ENCODE results near the gene FBLL1. TPM values are rescaled to one million over a fixed set of nuclear protein-coding genes. Genes with fewer than 3 reads are reported as not detected.

The FBLL1 gene
- total and polyA plus RNA-seq, 9 of the 15 experiments (the other 6 are each of a cell fraction or from before 2014, with no cell fraction given), result not detected

- Histone ChIP-seq H3K27me3 (ENCODE audit: control insufficient read depth in 2 of 2, insufficient read depth in 2 of 2, low read length in 2 of 2) (no peaks in the 10 kb centered on the region), H3K9ac (ENCODE audit: insufficient read depth in 1 of 2, low read depth in 2 of 2, low read length in 2 of 2) (no peak overlapping the region), H3K9me1 (ENCODE audit: control insufficient read depth, insufficient read depth, low read length) (no peaks in the 10 kb centered on the region), H3K4me2 (ENCODE audit: insufficient read depth, low read length) (no peak overlapping the region), H3K9me3 (replicated peaks; ENCODE audit: control insufficient read depth, insufficient read depth, low read depth, low read length) (peaks cover 5% of the 10 kb centered on the region; the same call in 1 of the 2 replicates), H4K20me1 (replicated peaks; ENCODE audit: control insufficient read depth, insufficient read depth, low read length) (no peaks in the 10 kb centered on the region), H3K79me2 (ENCODE audit: control insufficient read depth, insufficient read depth, low read length) (no peaks in the 10 kb centered on the region), H3K4me1 (replicated peaks in 1 of 2; ENCODE audit: control insufficient read depth in 2 of 2, insufficient read depth in 2 of 2, low read length in 2 of 2) (no peaks in the 10 kb centered on the region), H3K27ac (ENCODE audit: extremely low read depth, low read depth, low read length) (no peak overlapping the region), H3K4me3 (no peak overlapping the region), H2AFZ (ENCODE audit: low read depth, low read length) (no peak overlapping the region), H3K36me3 (ENCODE audit: control insufficient read depth, insufficient read depth, low read length) (peaks cover 98% of the 10 kb centered on the region)
- no TSS peak for BruUV-seq (replicated peaks)
- DNase-seq (ENCODE audit: extremely low read depth in 1 of 4, low spot score in 3 of 4) (no peak), ATAC-seq (no peak), FAIRE-seq (no peak)
- ChIA-PET CTCF (ENCODE audit: low intra/inter-chr PET ratio) (no interaction called here), POLR2A (interaction anchor here (0.8 kb wide), 1 partner anchor 15 kb away, joined by 3 read pairs; no protein-coding TSS in a partner anchor)
- 96% methylated on average over 2 of the region's 2 CpGs for WGBS (ENCODE audit: insufficient coverage, low coverage, missing lambda C conversion rate)
- intact Hi-C loops (cut with micrococcal nuclease) (no loop called here), in situ Hi-C loops (cut with MboI) (no loop called here)
- TF ChIP-seq ZBTB17 (CRISPR knock-in tag; IDR thresholded peaks at IDR 0.05) (no peak), SMARCA5 (IDR thresholded peaks at IDR 0.05) (no peak), HNRNPK (IDR thresholded peaks at IDR 0.05; ENCODE audit: low read depth, low read length, poor library complexity, severe bottlenecking) (no peak), ZNF174 (CRISPR knock-in tag; IDR thresholded peaks at IDR 0.05) (no peak), CBX3 (IDR thresholded peaks at IDR 0.05; ENCODE audit: borderline replicate concordance in 1 of 2, low read length in 2 of 2) (peak in 1 of 2 experiments; percentile 75; a peak in 1 of 3 replicates), NCOR1 (IDR thresholded peaks at IDR 0.05) (no peak), CBX5 (IDR thresholded peaks at IDR 0.05; ENCODE audit: borderline replicate concordance, low read depth) (0 out of 2 replicates have a peak, but pooled peaks have one; percentile 27), TRIM24 (IDR thresholded peaks at IDR 0.05) (peak in 1 of 2 experiments; percentile 26; a peak in 1 of 4 replicates), TRIM28 (IDR thresholded peaks at IDR 0.05) (peak; percentile 88)
Measured at GRCh38 chr5:168513861-168514428, 15.2 kb upstream of the FBLL1 start.

All from K562 (cell line).